Left renal pelvis (tissue), 4 donors: ENCODE data around the gene TBC1D2. TPM values are rescaled to one million over a fixed set of nuclear protein-coding genes. Genes with fewer than 3 reads are reported as not detected.

Source experiments
- DNase-seq, 4 donors: peaks; one replicate each; pipeline ENCODE4 v3.0.0-alpha.2; 2013; ENCODE audit warnings: low read depth in 4 of 4, low spot score in 3 of 4
- polyA plus RNA-seq, 4 donors: library from polyadenylated mRNA; unstranded; fragments of 120-200 nt; gene quantifications; one replicate each; pipeline ENCODE4 v1.2.1, GENCODE V29; 2013; ENCODE audit not compliant: insufficient read length in 4 of 4

Gene TBC1D2
- polyA plus RNA-seq, 4 donors, result 1.6 to 5.2 (median 3.1) TPM

GRCh38 chr9:98242426-98242825 is 13.0 kb downstream of the TBC1D2 start:
- DNase-seq, result no peak

GRCh38 chr9:98241357-98242300 is 13.8 kb downstream of the TBC1D2 start:
- no peak for DNase-seq

- DNase-seq, result no peak
These were observed 15.0 kb downstream of the TBC1D2 start for GRCh38 chr9:98240475-98240874.

GRCh38 chr9:98236901-98237487 is 18.5 kb downstream of the TBC1D2 start:
- no peak for DNase-seq

- DNase-seq, result no peak
These were observed 20.3 kb downstream of the TBC1D2 start for GRCh38 chr9:98235126-98235525.

- DNase-seq, result no peak
These were observed 21.1 kb downstream of the TBC1D2 start for GRCh38 chr9:98234245-98234825.

GRCh38 chr9:98232926-98233325 is 22.5 kb downstream of the TBC1D2 start:
- DNase-seq, result no peak

GRCh38 chr9:98231770-98232478 is 23.5 kb downstream of the TBC1D2 start:
- no peak for DNase-seq

GRCh38 chr9:98230789-98231188 is 24.7 kb downstream of the TBC1D2 start:
- no peak for DNase-seq

- DNase-seq, result no peak
These were observed 25.1 kb downstream of the TBC1D2 start for GRCh38 chr9:98230304-98230703.

- no peak for DNase-seq
These were observed 25.8 kb downstream of the TBC1D2 start for GRCh38 chr9:98229620-98230019.

GRCh38 chr9:98229090-98229395 is 26.4 kb downstream of the TBC1D2 start:
- DNase-seq, result no peak

GRCh38 chr9:98228392-98229089 is 26.9 kb downstream of the TBC1D2 start:
- no peak for DNase-seq

GRCh38 chr9:98227883-98228282 is 27.6 kb downstream of the TBC1D2 start:
- DNase-seq, result no peak

GRCh38 chr9:98226957-98227356 is 28.5 kb downstream of the TBC1D2 start:
- no peak for DNase-seq

- no peak for DNase-seq
These were observed 28.9 kb downstream of the TBC1D2 start for GRCh38 chr9:98226516-98226915.

GRCh38 chr9:98225015-98225442 is 30.4 kb downstream of the TBC1D2 start:
- DNase-seq, result no peak

GRCh38 chr9:98222885-98223691 is 32.4 kb downstream of the TBC1D2 start:
- no peak for DNase-seq

- DNase-seq, result no peak
These were observed 34.5 kb downstream of the TBC1D2 start for GRCh38 chr9:98220911-98221310.
